ENCODE measurements around the gene NMNAT1. TPM values are rescaled to one million over a fixed set of nuclear protein-coding genes. Genes with fewer than 3 reads are reported as not detected.

NMNAT1 gene
- 10 to 100 TPM in 3 of 5 donors, 1 to 10 TPM in 2; 8.5 to 18.8 (median 10.6) TPM for total RNA-seq
- 1 to 10 TPM; 3.1 to 4.7 (median 4.7) TPM for polyA plus RNA-seq
- long read RNA-seq, donor 1, partial matches to known transcripts = 0 of 1 reads
- long read RNA-seq, donor 1, other reads (novel, unspliced or antisense) = 0 of 1 reads
- long read RNA-seq, donor 2, partial matches to known transcripts = 0 of 1 reads
- long read RNA-seq, donor 2, other reads (novel, unspliced or antisense) = 0 of 1 reads
- long read RNA-seq, donor 3, partial matches to known transcripts = 0 of 2 reads
- long read RNA-seq, donor 3, other reads (novel, unspliced or antisense) = 0 of 2 reads
- long read RNA-seq, donor 4 = 0 reads
- long read RNA-seq, donor 5, partial matches to known transcripts = 0 of 2 reads
- long read RNA-seq, donor 5, other reads (novel, unspliced or antisense) = 0 of 2 reads
- long read RNA-seq, donor 6 = 0 reads
- long read RNA-seq, donor 7, partial matches to known transcripts = 0 of 4 reads
- long read RNA-seq, donor 7, other reads (novel, unspliced or antisense) = 0 of 4 reads
- long read RNA-seq, donor 8, partial matches to known transcripts = 0 of 1 reads
- long read RNA-seq, donor 8, other reads (novel, unspliced or antisense) = 0 of 1 reads
- long read RNA-seq, donor 9, partial matches to known transcripts = 0 of 3 reads
- long read RNA-seq, donor 9, other reads (novel, unspliced or antisense) = 0 of 3 reads
- long read RNA-seq, donor 10, partial matches to known transcripts = 0 of 1 reads
- long read RNA-seq, donor 10, other reads (novel, unspliced or antisense) = 0 of 1 reads

DNA sequence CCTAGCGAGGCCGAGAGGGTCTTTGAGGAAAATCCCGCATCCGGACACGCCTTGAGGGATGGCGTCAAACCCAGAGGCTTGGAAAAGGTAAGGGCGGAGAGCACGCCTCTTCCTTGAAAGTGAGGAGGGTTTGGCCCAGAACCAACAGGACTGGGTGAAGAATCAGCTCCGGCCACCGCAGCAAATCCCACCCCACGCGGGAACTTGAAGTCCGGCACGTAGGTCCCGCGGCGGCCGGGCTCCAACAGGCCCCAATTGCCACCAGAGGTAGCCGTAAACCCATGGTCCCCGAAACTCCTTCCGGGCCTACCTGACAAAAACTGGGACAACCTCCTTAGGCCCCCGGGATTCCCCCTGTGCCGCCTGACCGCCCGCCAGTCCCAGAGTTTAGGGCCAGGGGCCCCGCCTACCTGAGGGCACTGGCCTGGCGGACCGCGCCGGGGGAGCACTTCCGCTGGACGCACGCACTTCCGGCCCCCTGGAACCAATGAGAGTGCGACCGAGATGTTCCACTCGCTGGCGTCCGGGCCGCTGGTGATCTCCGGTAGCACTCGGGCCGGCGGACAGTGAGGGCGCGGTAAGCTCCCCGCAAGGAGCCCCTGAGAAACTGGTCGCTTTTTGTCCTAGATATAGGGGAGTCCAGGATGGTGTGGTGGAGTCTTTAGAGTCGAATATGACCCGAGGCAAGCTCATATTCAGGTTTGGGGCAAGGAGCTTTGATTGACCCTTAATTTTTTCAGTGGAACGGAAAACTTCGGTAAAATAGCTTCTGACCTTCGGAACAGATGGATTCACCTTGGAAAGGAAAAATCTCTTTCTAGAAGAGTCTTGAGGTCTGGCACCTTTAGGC, at the start of gene NMNAT1, which contains the start of gene LZIC:
NMNAT1 (plus strand) TSS at position 537 of the 850 bp plus-strand sequence. CDS start 28,599 bp downstream, outside the sequence.
LZIC (minus strand) TSS at position 453 of the 850 bp plus-strand sequence. CDS start 6,772 bp downstream, outside the sequence.
- peak; percentile 95 to 97 for DNase-seq
- H3K9me3 ChIP-seq = no peaks in the 10 kb centered on the region
- H3K27ac ChIP-seq = peak within 1 kb of the TSS; percentile 85 to 92 (median 91)
- TF ChIP-seq EP300 (IDR thresholded peaks at IDR 0.05) (no peak), POLR2AphosphoS5 (IDR thresholded peaks at IDR 0.05) (peak; percentile 79 to 96 (median 96)), POLR2A (IDR thresholded peaks at IDR 0.05) (peak in 1 of 4 donors; percentile 71)
- TF ChIP-seq, protein P1, sequence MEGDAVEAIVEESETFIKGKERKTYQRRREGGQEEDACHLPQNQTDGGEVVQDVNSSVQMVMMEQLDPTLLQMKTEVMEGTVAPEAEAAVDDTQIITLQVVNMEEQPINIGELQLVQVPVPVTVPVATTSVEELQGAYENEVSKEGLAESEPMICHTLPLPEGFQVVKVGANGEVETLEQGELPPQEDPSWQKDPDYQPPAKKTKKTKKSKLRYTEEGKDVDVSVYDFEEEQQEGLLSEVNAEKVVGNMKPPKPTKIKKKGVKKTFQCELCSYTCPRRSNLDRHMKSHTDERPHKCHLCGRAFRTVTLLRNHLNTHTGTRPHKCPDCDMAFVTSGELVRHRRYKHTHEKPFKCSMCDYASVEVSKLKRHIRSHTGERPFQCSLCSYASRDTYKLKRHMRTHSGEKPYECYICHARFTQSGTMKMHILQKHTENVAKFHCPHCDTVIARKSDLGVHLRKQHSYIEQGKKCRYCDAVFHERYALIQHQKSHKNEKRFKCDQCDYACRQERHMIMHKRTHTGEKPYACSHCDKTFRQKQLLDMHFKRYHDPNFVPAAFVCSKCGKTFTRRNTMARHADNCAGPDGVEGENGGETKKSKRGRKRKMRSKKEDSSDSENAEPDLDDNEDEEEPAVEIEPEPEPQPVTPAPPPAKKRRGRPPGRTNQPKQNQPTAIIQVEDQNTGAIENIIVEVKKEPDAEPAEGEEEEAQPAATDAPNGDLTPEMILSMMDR (IDR thresholded peaks at IDR 0.05) = peak in 1 of 7 experiments; percentile 36
- H3K36me3 ChIP-seq = peaks cover 0 to 23% (median 21%) of the 10 kb centered on the region in 4 donors
- H3K4me1 ChIP-seq = peaks cover 14 to 39% (median 26%) of the 10 kb centered on the region in 4 donors
- WGBS, 5 donors = 0 to 1% (median 0%) methylated on average over 36 to 53 of the region's 53 CpGs
- no peaks in the 10 kb centered on the region for H3K27me3 ChIP-seq
- intact Hi-C loops (cut with DNase I; ENCODE audit: low total_unique reads) = loop anchor here (5.0 to 10.0 kb wide), 2 partner anchors 71 to 92 kb away; partner anchors contain the start of gene UBE4B
- peak within 1 kb of the TSS; percentile 59 to 89 (median 80) for H3K4me3 ChIP-seq

DNA sequence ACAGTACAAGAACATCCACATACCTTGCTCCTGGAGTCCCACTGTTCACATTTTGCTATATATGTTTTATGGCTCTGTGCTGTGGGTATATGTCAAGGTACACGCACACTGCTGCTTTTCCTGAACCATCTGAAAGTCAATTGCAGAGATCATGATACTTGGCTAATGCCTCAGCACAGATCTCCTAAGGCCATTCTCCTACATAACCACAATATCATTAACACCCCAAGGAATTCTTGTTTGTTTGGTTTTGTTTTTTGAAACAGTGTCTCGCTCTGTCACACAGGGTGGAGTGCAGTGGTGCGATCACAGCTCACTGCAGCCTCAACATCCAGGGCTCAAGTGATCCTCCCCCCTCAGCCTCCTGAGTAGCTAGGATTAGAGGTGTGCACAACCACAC, 49.2 kb upstream of the NMNAT1 start:
- H3K27ac ChIP-seq = peak overlapping the region in 4 of 5 donors; percentile 80 to 86 (median 82)
- H3K9me3 ChIP-seq = no peaks in the 10 kb centered on the region
- DNase-seq = no peak
- no peak overlapping the region for H3K4me3 ChIP-seq
- intact Hi-C loops (cut with DNase I; ENCODE audit: low total_unique reads) = no loop called here
- H3K27me3 ChIP-seq = no peaks in the 10 kb centered on the region
- WGBS, 5 donors = 79 to 93% (median 84%) methylated on average over 3 of the region's 3 CpGs
- H3K36me3 ChIP-seq = peaks cover 0 to 4% (median 0%) of the 10 kb centered on the region in 4 donors
- peaks cover 28 to 61% (median 44%) of the 10 kb centered on the region in 4 donors for H3K4me1 ChIP-seq
- TF ChIP-seq POLR2A (IDR thresholded peaks at IDR 0.05) (no peak), POLR2AphosphoS5 (IDR thresholded peaks at IDR 0.05) (no peak), EP300 (IDR thresholded peaks at IDR 0.05) (no peak)
- TF ChIP-seq, protein P1 (IDR thresholded peaks at IDR 0.05) = no peak

DNA sequence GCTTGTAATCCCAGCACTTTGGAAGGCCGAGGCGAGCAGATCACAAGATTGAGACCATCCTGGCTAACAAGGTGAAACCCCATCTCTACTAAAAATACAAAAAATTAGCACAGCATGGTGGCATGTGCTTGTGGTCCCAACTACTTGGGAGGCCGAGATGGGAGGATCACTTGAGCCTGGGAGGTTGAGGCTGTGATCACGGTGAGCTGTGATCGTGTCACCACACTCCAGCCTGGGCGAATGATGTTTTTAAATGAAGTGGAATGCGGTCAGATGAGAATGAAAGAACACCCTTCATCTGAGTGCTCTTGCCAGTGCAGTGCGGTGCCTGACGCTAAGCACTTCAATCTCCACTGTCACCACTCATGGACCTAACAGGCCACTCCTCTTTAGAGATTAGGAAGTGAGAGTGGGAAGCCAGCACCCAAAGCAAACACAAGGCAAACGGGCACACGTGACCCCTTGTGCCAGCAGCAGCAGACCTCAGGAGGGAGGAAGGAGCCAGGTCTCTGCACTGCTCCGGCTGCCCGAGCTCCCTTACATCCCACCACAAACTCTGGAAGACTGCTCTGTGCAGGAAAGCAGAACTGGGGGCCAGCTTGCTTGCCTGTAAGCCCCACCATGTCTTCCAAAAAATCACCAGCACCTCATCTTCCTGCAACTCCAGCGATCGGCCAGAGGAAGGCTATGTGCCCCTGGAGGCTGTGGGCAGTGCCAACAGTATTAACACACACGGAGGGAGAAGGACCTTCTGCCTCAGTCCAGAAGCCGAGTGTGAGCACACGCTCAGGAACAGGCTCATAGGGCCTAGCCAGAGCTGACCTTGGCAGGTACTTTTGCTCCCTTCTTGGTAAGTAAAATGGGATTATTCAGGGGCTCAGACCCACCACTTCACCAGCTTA, 42.9 kb upstream of the NMNAT1 start:
- H3K4me1 ChIP-seq = peaks cover 23 to 53% (median 36%) of the 10 kb centered on the region in 4 donors
- no peaks in the 10 kb centered on the region for H3K27me3 ChIP-seq
- H3K27ac ChIP-seq = peak overlapping the region; percentile 79 to 89 (median 88)
- peak overlapping the region; percentile 5 to 35 (median 23) for H3K4me3 ChIP-seq
- TF ChIP-seq, protein P1 (IDR thresholded peaks at IDR 0.05) = peak in 2 of 7 experiments; percentile 9 to 10
- TF ChIP-seq EP300 (IDR thresholded peaks at IDR 0.05) (no peak), POLR2A (IDR thresholded peaks at IDR 0.05) (peak in 1 of 4 donors; percentile 48), POLR2AphosphoS5 (IDR thresholded peaks at IDR 0.05) (peak in 2 of 3 donors; percentile 86 to 88)
- WGBS, 5 donors = 26 to 43% (median 30%) methylated on average over 15 to 18 of the region's 18 CpGs
- intact Hi-C loops (cut with DNase I; ENCODE audit: low total_unique reads) = no loop called here
- no peaks in the 10 kb centered on the region for H3K36me3 ChIP-seq
- H3K9me3 ChIP-seq = no peaks in the 10 kb centered on the region
- DNase-seq = peak; percentile 86 to 92
